K562 (cell line): ENCODE measurements around the gene PFN3. TPM values are rescaled to one million over a fixed set of nuclear protein-coding genes. Genes with fewer than 3 reads are reported as not detected.

Experiments
- ATF3 ChIP-seq, 2 experiments: fragments of 450-650 bp in 1 of 2; sonication (generic) in 1 of 2; formaldehyde crosslinking in 1 of 2; IDR thresholded peaks in 1 of 2; conservative IDR thresholded peaks in 1 of 2; 2 replicates each; pipeline versions ENCODE4 v1.6.1 to v1.8.1; 2016 to 2023; ENCODE audit warnings: mild to moderate bottlenecking in 2 of 2, moderate library complexity in 2 of 2, inconsistent platforms in 1 of 2, missing genetic modification reagents in 1 of 2
- CREB1 ChIP-seq, 2 experiments: sonication (generic) in 1 of 2; formaldehyde crosslinking in 1 of 2; IDR thresholded peaks; 2 replicates each; pipeline versions ENCODE4 v1.6.1 to v1.8.0; 2012 to 2022; ENCODE audit warnings: inconsistent platforms in 1 of 2, mild to moderate bottlenecking in 1 of 2, missing genetic modification reagents in 1 of 2, moderate library complexity in 1 of 2
- DMBX1 ChIP-seq: fragments of 250-450 bp; sonication (Bioruptor Pico); IDR thresholded peaks from 2 replicates; pipeline ENCODE4 v1.8.0; 2022; ENCODE audit warnings: inconsistent platforms, mild to moderate bottlenecking, moderate library complexity, borderline replicate concordance
- FOXJ3 ChIP-seq: sonication (generic); formaldehyde crosslinking; IDR thresholded peaks from 2 replicates; pipeline ENCODE4 v1.4.0; 2020; ENCODE audit warnings: mild to moderate bottlenecking, missing genetic modification reagents
- GATA2 ChIP-seq: sonication (generic); formaldehyde crosslinking; IDR thresholded peaks from 2 replicates; pipeline ENCODE4 v1.4.0; 2020; ENCODE audit warnings: mild to moderate bottlenecking, missing genetic modification reagents
- SMC3 ChIP-seq: conservative IDR thresholded peaks from 2 replicates; pipeline ENCODE4 v1.6.1; 2011; ENCODE audit warnings: low read depth, low read length, improper control_type of control experiment; ENCODE audit not compliant: insufficient read depth
- ZBTB5 ChIP-seq: fragments of 450-650 bp; IDR thresholded peaks from 2 replicates; pipeline ENCODE4 v1.6.1; 2017; ENCODE audit warnings: antibody characterized with exemption
- ZNF217 ChIP-seq: sonication (generic); formaldehyde crosslinking; IDR thresholded peaks from 2 replicates; pipeline ENCODE4 v1.8.0; 2022; ENCODE audit warnings: mild to moderate bottlenecking, missing genetic modification reagents
- ZNF277 ChIP-seq: fragments of 250-450 bp; sonication (Bioruptor Pico); IDR thresholded peaks from 2 replicates; pipeline ENCODE4 v1.8.0; 2022; ENCODE audit warnings: inconsistent platforms, mild to moderate bottlenecking, moderate library complexity, borderline replicate concordance
- polyA plus RNA-seq, 8 experiments: library from polyadenylated mRNA; depleted of rRNA in 4 of 8; stranded (reverse) in 5 of 8; unstranded in 3 of 8; fragments of >200 nt; fragmentation: Nextera tagmentation in 2 of 8; fragmentation: Illumina TruSeq in 1 of 8; extraction: Ambion mirVana in 2 of 8; extraction: Trizol in 1 of 8; gene quantifications; 2 replicates each; pipeline versions ENCODE4 v1.2.1 to v1.2.3, GENCODE V29; 2011 to 2014; ENCODE audit warnings: inconsistent platforms in 1 of 8, missing spikeins in 1 of 8
- total RNA-seq, 7 experiments: library from RNA; depleted of rRNA in 6 of 7; stranded (reverse); fragments of >200 nt in 6 of 7; fragmentation: Illumina TruSeq in 2 of 7; extraction: Trizol in 2 of 7; gene quantifications; 2 replicates each; pipeline versions ENCODE4 v1.2.1 to v1.2.3, GENCODE V29; 2011 to 2021; ENCODE audit warnings: low replicate concordance in 1 of 7
- TF ChIP-seq, protein P1 (sequence below): fragments of 450-650 bp; IDR thresholded peaks from 2 replicates; pipeline ENCODE4 v1.6.1; 2016; ENCODE audit warnings: mild to moderate bottlenecking, moderate library complexity

The PFN3 gene
- total and polyA plus RNA-seq, 9 of the 15 experiments (the other 6 are each of a cell fraction or from before 2014, with no cell fraction given), result not detected

- TF ChIP-seq ZBTB5 (no peak), ZNF217 (CRISPR knock-in tag) (no peak), ZNF277 (no peak), FOXJ3 (CRISPR knock-in tag) (no peak), GATA2 (CRISPR knock-in tag) (no peak), CREB1 (IDR thresholded peaks at IDR 0.05) (no peak), CREB1 (CRISPR knock-in tag; IDR thresholded peaks at IDR 0.05) (peak; percentile 25; the same call in 1 of the 2 replicates), SMC3 (no peak), ATF3 (IDR thresholded peaks at IDR 0.05) (no peak), ATF3 (CRISPR knock-in tag; conservative IDR thresholded peaks at IDR 0.05) (peak; percentile 62; the same call in 1 of the 2 replicates), DMBX1 (peak; percentile 70; the same call in 1 of the 2 replicates)
- TF ChIP-seq, protein P1, sequence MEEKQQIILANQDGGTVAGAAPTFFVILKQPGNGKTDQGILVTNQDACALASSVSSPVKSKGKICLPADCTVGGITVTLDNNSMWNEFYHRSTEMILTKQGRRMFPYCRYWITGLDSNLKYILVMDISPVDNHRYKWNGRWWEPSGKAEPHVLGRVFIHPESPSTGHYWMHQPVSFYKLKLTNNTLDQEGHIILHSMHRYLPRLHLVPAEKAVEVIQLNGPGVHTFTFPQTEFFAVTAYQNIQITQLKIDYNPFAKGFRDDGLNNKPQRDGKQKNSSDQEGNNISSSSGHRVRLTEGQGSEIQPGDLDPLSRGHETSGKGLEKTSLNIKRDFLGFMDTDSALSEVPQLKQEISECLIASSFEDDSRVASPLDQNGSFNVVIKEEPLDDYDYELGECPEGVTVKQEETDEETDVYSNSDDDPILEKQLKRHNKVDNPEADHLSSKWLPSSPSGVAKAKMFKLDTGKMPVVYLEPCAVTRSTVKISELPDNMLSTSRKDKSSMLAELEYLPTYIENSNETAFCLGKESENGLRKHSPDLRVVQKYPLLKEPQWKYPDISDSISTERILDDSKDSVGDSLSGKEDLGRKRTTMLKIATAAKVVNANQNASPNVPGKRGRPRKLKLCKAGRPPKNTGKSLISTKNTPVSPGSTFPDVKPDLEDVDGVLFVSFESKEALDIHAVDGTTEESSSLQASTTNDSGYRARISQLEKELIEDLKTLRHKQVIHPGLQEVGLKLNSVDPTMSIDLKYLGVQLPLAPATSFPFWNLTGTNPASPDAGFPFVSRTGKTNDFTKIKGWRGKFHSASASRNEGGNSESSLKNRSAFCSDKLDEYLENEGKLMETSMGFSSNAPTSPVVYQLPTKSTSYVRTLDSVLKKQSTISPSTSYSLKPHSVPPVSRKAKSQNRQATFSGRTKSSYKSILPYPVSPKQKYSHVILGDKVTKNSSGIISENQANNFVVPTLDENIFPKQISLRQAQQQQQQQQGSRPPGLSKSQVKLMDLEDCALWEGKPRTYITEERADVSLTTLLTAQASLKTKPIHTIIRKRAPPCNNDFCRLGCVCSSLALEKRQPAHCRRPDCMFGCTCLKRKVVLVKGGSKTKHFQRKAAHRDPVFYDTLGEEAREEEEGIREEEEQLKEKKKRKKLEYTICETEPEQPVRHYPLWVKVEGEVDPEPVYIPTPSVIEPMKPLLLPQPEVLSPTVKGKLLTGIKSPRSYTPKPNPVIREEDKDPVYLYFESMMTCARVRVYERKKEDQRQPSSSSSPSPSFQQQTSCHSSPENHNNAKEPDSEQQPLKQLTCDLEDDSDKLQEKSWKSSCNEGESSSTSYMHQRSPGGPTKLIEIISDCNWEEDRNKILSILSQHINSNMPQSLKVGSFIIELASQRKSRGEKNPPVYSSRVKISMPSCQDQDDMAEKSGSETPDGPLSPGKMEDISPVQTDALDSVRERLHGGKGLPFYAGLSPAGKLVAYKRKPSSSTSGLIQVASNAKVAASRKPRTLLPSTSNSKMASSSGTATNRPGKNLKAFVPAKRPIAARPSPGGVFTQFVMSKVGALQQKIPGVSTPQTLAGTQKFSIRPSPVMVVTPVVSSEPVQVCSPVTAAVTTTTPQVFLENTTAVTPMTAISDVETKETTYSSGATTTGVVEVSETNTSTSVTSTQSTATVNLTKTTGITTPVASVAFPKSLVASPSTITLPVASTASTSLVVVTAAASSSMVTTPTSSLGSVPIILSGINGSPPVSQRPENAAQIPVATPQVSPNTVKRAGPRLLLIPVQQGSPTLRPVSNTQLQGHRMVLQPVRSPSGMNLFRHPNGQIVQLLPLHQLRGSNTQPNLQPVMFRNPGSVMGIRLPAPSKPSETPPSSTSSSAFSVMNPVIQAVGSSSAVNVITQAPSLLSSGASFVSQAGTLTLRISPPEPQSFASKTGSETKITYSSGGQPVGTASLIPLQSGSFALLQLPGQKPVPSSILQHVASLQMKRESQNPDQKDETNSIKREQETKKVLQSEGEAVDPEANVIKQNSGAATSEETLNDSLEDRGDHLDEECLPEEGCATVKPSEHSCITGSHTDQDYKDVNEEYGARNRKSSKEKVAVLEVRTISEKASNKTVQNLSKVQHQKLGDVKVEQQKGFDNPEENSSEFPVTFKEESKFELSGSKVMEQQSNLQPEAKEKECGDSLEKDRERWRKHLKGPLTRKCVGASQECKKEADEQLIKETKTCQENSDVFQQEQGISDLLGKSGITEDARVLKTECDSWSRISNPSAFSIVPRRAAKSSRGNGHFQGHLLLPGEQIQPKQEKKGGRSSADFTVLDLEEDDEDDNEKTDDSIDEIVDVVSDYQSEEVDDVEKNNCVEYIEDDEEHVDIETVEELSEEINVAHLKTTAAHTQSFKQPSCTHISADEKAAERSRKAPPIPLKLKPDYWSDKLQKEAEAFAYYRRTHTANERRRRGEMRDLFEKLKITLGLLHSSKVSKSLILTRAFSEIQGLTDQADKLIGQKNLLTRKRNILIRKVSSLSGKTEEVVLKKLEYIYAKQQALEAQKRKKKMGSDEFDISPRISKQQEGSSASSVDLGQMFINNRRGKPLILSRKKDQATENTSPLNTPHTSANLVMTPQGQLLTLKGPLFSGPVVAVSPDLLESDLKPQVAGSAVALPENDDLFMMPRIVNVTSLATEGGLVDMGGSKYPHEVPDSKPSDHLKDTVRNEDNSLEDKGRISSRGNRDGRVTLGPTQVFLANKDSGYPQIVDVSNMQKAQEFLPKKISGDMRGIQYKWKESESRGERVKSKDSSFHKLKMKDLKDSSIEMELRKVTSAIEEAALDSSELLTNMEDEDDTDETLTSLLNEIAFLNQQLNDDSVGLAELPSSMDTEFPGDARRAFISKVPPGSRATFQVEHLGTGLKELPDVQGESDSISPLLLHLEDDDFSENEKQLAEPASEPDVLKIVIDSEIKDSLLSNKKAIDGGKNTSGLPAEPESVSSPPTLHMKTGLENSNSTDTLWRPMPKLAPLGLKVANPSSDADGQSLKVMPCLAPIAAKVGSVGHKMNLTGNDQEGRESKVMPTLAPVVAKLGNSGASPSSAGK, result peak; percentile 100
Observed at GRCh38 chr5:177367323-177367848, 33.1 kb downstream of the PFN3 start (continued).
